HCT116 (cell line): ENCODE results near the gene SRRD. TPM values are rescaled to one million over a fixed set of nuclear protein-coding genes. Genes with fewer than 3 reads are reported as not detected.

Experiments
- ATAC-seq: fragments of 200-7000 bp; cut with Tn5 transposase; 2 replicates; pipeline ENCODE4 v1.9.1; 2020; ENCODE audit warnings: mild to moderate bottlenecking, moderate library complexity
- BruUV-seq: library from RNA; stranded (reverse); fragments of 400-500 nt; replicated peaks from 2 replicates; lab custom pipeline; 2021; lab: Mats Ljungman, UMichigan
- CTCF ChIA-PET: fragments of 300-600 bp; sonication (Branson Sonifier 250); formaldehyde crosslinking; loops from one replicate; lab custom pipeline; 2021; ENCODE audit warnings: antibody characterized with exemption; lab: Charles Lee
- POLR2A ChIA-PET: fragments of 300-600, 350-600 bp; sonication (Branson Sonifier 250); formaldehyde crosslinking; loops from one replicate; lab custom pipeline; 2021; ENCODE audit warnings: antibody characterized with exemption; lab: Charles Lee
- RAD21 ChIA-PET, 2 experiments: fragments of 300-600 bp; sonication (Branson Sonifier 250); formaldehyde crosslinking; loops; one replicate each; lab custom pipeline; 2023; ENCODE audit warnings: low total read pairs in 2 of 2; ENCODE audit not compliant: uncharacterized antibody in 2 of 2, unreplicated experiment in 2 of 2, low non-redundant PET in 1 of 2; lab: Charles Lee
- DNase-seq: peaks from one replicate; pipeline ENCODE4 v3.0.0-alpha.2; 2010; ENCODE audit warnings: low read depth, low spot score
- H2AFZ ChIP-seq: fragments of 200-600 bp; shearing (Covaris generic), sonication (generic); 2 replicates; pipeline ENCODE4 v1.6.1; 2017; ENCODE audit warnings: low read depth, mixed run types, mixed read lengths, antibody characterized with exemption, low read length; ENCODE audit not compliant: poor library complexity, severe bottlenecking
- H3K27ac ChIP-seq: 2 replicates; pipeline ENCODE4 v1.5.1; 2012; ENCODE audit warnings: low read depth, low read length
- H3K27me3 ChIP-seq: fragments of 200-600 bp; sonication (generic); 2 replicates; pipeline ENCODE4 v1.6.1; 2016; ENCODE audit warnings: mixed run types, low read length, mixed read lengths; ENCODE audit not compliant: insufficient read depth
- H3K36me3 ChIP-seq, 2 experiments: fragments of 200-500 bp in 1 of 2; fragments of 200-600 bp in 1 of 2; sonication (Bioruptor generic) in 1 of 2; sonication (generic) in 1 of 2; 2 replicates each; pipeline versions ENCODE4 v1.5.1 to v1.6.1; 2014 to 2016; ENCODE audit warnings: low read length in 2 of 2, inconsistent platforms in 1 of 2, mixed read lengths in 1 of 2, mixed run types in 1 of 2; ENCODE audit not compliant: insufficient read depth in 2 of 2, control insufficient read depth in 1 of 2
- H3K4me1 ChIP-seq, 2 experiments: fragments of 200-600 bp in 1 of 2; sonication (generic) in 1 of 2; 2 replicates each; pipeline versions ENCODE4 v1.5.1 to v1.6.1; 2012 to 2017; ENCODE audit warnings: low read length in 2 of 2, inconsistent platforms in 1 of 2, mild to moderate bottlenecking in 1 of 2, mixed read lengths in 1 of 2, mixed run types in 1 of 2, moderate library complexity in 1 of 2; ENCODE audit not compliant: insufficient read depth in 2 of 2, control insufficient read depth in 1 of 2
- H3K4me2 ChIP-seq: fragments of 200-600 bp; sonication (generic); 2 replicates; pipeline ENCODE4 v1.6.1; 2017; ENCODE audit warnings: mixed run types, low read length, mixed read lengths
- H3K4me3 ChIP-seq, 2 experiments: fragments of 200-600 bp in 1 of 2; sonication (generic) in 1 of 2; replicated peaks in 1 of 2; 2 replicates each; pipeline ENCODE4 v1.5.1; 2011 to 2016; ENCODE audit warnings: low read length in 2 of 2, control low read depth in 1 of 2, low read depth in 1 of 2, mild to moderate bottlenecking in 1 of 2, mixed read lengths in 1 of 2, mixed run types in 1 of 2
- H3K79me2 ChIP-seq: fragments of 200-600 bp; sonication (generic); 2 replicates; pipeline ENCODE4 v1.6.1; 2017; ENCODE audit warnings: mild to moderate bottlenecking, mixed run types, low read length, moderate library complexity, mixed read lengths; ENCODE audit not compliant: insufficient read depth
- H3K9ac ChIP-seq: fragments of 200-600 bp; sonication (generic); 2 replicates; pipeline ENCODE4 v1.6.1; 2016; ENCODE audit warnings: low read length, mixed read lengths
- H3K9me2 ChIP-seq: fragments of 200-600 bp; sonication (generic), shearing (Covaris generic); 2 replicates; pipeline ENCODE4 v1.6.1; 2017; ENCODE audit warnings: mixed run types, mild to moderate bottlenecking, moderate library complexity; ENCODE audit not compliant: insufficient read depth
- H3K9me3 ChIP-seq, 2 experiments: fragments of 200-500 bp in 1 of 2; fragments of 200-600 bp in 1 of 2; sonication (Bioruptor generic) in 1 of 2; sonication (generic) in 1 of 2; 2 replicates each; pipeline ENCODE4 v1.6.1; 2014 to 2017; ENCODE audit warnings: low read length in 2 of 2, mixed read lengths in 2 of 2, inconsistent platforms in 1 of 2, low read depth in 1 of 2, mild to moderate bottlenecking in 1 of 2, mixed run types in 1 of 2, moderate library complexity in 1 of 2; ENCODE audit not compliant: control insufficient read depth in 1 of 2, insufficient read depth in 1 of 2
- H4K20me1 ChIP-seq: fragments of 200-600 bp; sonication (generic), shearing (Covaris generic); 2 replicates; pipeline ENCODE4 v1.6.1; 2017; ENCODE audit warnings: mixed run types, mild to moderate bottlenecking, moderate library complexity; ENCODE audit not compliant: insufficient read depth
- CEBPB ChIP-seq: IDR thresholded peaks from 2 replicates; pipeline ENCODE4 v1.6.1; 2012; ENCODE audit warnings: low read depth
- EGR1 ChIP-seq: IDR thresholded peaks from 2 replicates; pipeline ENCODE4 v1.6.1; 2012; ENCODE audit warnings: low read depth
- MAX ChIP-seq: IDR thresholded peaks from 2 replicates; pipeline ENCODE4 v1.6.1; 2012
- REST ChIP-seq: IDR thresholded peaks from 2 replicates; pipeline ENCODE4 v1.6.1; 2012; ENCODE audit warnings: low read depth
- SRF ChIP-seq: IDR thresholded peaks from 2 replicates; pipeline ENCODE4 v1.6.1; 2012; ENCODE audit warnings: low read depth
- YY1 ChIP-seq: IDR thresholded peaks from 2 replicates; pipeline ENCODE4 v1.6.1; 2011; ENCODE audit warnings: low read length, low read depth, moderate library complexity, mild to moderate bottlenecking; ENCODE audit not compliant: insufficient replicate concordance; ENCODE audit errors: extremely low read depth
- ZFX ChIP-seq: fragments of 450-650 bp; IDR thresholded peaks from 2 replicates; pipeline ENCODE4 v1.6.1; 2017
- ZNF274 ChIP-seq: fragments of 200-500 bp; sonication (Bioruptor generic); IDR thresholded peaks from 2 replicates; pipeline ENCODE4 v1.6.1; 2014; ENCODE audit warnings: mild to moderate bottlenecking, low read depth, low read length, inconsistent platforms
- intact Hi-C: fragments of 100-400 bp; cut with micrococcal nuclease; formaldehyde crosslinking; loops from 2 replicates; pipeline ENCODE4 v1.10.0; 2022
- total RNA-seq: library from RNA; stranded (reverse); gene quantifications from one replicate; pipeline ENCODE4 v1.2.1, GENCODE V29; 2021; ENCODE audit not compliant: unreplicated experiment
- TF ChIP-seq, protein P1 (sequence below): IDR thresholded peaks from 2 replicates; pipeline ENCODE4 v1.6.1; 2011; ENCODE audit warnings: mild to moderate bottlenecking, low read length, moderate library complexity; ENCODE audit not compliant: insufficient replicate concordance; ENCODE audit errors: extremely low read depth
- TF ChIP-seq, protein P2 (sequence below), 3 experiments: fragments of 200-600 bp in 1 of 3; sonication (generic) in 1 of 3; IDR thresholded peaks in 2 of 3; conservative IDR thresholded peaks in 1 of 3; 2 replicates each; pipeline ENCODE4 v1.5.1; 2012 to 2017; ENCODE audit warnings: low read depth in 2 of 3, low read length in 2 of 3, antibody characterized with exemption in 1 of 3, borderline replicate concordance in 1 of 3, control low read depth in 1 of 3, mild to moderate bottlenecking in 1 of 3, mixed read lengths in 1 of 3, mixed run types in 1 of 3, moderate library complexity in 1 of 3; ENCODE audit not compliant: insufficient read depth in 1 of 3

Gene SRRD
- total RNA-seq, 1 experiment from 2014 or later = 30.4 TPM

DNA sequence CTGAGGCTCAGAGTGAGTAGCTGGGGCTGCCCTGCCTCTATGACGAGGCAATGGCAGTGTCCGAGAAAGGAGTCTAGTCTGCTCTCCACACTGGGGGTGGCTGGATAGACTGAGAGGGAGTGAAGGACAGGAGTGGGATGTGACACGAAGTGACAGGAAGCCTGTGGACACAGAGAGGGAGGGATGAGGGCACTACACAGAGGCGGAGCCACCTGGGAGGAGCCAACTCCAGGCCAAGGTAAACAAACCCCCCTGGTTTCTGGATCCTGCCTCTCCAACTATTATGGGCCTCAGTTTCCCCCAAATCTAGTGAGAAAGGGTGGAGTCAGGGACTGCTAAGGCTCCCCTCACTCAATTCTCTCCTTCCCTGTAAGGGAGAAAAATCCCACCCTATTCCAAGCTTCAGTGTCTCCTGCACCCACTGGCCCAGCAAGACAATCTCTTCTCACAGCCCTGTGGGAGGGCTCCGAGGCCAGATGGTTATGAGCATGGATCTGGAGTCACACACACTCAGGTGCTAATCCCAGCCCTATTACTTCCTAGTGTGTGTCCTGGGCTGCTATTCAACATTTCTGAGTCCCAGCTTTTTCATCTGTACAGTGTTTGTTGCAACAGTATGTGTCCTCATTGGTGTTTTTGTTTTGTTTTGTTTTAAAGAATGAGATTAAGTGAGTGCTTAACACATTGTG, 29.7 kb upstream of the SRRD start (continued):
- TF ChIP-seq REST = no peak
- TF ChIP-seq, protein P1, sequence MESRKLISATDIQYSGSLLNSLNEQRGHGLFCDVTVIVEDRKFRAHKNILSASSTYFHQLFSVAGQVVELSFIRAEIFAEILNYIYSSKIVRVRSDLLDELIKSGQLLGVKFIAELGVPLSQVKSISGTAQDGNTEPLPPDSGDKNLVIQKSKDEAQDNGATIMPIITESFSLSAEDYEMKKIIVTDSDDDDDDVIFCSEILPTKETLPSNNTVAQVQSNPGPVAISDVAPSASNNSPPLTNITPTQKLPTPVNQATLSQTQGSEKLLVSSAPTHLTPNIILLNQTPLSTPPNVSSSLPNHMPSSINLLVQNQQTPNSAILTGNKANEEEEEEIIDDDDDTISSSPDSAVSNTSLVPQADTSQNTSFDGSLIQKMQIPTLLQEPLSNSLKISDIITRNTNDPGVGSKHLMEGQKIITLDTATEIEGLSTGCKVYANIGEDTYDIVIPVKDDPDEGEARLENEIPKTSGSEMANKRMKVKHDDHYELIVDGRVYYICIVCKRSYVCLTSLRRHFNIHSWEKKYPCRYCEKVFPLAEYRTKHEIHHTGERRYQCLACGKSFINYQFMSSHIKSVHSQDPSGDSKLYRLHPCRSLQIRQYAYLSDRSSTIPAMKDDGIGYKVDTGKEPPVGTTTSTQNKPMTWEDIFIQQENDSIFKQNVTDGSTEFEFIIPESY = no peak

DNA sequence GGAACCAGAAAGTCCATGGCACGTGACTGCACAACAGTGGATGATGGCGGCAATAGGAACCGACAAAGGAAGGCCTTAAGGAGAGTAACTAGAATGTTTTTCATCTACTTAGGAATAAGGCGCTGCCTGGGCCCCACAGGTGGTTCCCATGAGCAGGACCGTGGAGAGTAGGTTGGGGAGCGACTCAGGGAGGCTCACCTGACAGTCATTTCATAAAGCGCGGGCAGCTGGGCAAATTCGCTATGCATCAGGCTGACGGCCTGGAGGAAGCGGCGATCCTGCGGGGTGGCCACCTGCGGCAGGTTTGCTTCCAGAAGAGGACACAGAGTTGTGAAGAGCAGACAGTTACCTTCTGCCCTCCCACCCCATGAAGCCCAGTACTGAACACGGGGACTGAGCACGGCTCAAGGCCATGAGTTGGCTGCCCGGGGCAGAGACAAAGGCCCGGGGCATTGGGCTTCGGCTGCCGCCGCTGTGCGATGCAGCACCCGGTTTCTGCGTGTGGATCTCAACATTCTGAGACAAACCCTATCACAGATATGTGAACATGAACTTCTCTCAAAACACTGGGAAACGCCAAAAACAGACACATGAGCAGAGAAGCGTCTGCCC, 25.9 kb upstream of the SRRD start:
- H4K20me1 ChIP-seq = peaks cover 4% of the 10 kb centered on the region; the same call in 1 of the 2 replicates
- ATAC-seq = no peak
- CTCF ChIA-PET = no interaction called here
- no peaks in the 10 kb centered on the region for H3K9me2 ChIP-seq
- H3K9ac ChIP-seq = no peak overlapping the region
- intact Hi-C loops = no loop called here
- peaks cover 14% of the 10 kb centered on the region for H3K79me2 ChIP-seq
- POLR2A ChIA-PET = no interaction called here
- no peak overlapping the region for H3K27ac ChIP-seq
- H3K4me3 ChIP-seq = no peak overlapping the region
- H3K4me1 ChIP-seq = peaks cover 0 to 7% of the 10 kb centered on the region in 2 experiments; a peak in 3 of 4 replicates
- H3K4me2 ChIP-seq = no peak overlapping the region
- no peaks in the 10 kb centered on the region for H3K27me3 ChIP-seq
- H3K36me3 ChIP-seq = peaks cover 10% of the 10 kb centered on the region in 2 experiments; a peak in 3 of 4 replicates
- BruUV-seq = no TSS peak
- RAD21 ChIA-PET = no interaction called here
- no peaks in the 10 kb centered on the region for H3K9me3 ChIP-seq
- no peak for DNase-seq
- no peak overlapping the region for H2AFZ ChIP-seq
- TF ChIP-seq YY1 (no peak), MAX (no peak), ZFX (no peak), CEBPB (no peak), ZNF274 (no peak), REST (no peak), SRF (no peak), EGR1 (no peak)
- TF ChIP-seq, protein P2, sequence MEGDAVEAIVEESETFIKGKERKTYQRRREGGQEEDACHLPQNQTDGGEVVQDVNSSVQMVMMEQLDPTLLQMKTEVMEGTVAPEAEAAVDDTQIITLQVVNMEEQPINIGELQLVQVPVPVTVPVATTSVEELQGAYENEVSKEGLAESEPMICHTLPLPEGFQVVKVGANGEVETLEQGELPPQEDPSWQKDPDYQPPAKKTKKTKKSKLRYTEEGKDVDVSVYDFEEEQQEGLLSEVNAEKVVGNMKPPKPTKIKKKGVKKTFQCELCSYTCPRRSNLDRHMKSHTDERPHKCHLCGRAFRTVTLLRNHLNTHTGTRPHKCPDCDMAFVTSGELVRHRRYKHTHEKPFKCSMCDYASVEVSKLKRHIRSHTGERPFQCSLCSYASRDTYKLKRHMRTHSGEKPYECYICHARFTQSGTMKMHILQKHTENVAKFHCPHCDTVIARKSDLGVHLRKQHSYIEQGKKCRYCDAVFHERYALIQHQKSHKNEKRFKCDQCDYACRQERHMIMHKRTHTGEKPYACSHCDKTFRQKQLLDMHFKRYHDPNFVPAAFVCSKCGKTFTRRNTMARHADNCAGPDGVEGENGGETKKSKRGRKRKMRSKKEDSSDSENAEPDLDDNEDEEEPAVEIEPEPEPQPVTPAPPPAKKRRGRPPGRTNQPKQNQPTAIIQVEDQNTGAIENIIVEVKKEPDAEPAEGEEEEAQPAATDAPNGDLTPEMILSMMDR (IDR thresholded peaks at IDR 0.05 in 2 of 3, conservative IDR thresholded peaks at IDR 0.05 in 1 of 3; ENCODE audit: borderline replicate concordance in 1 of 3, insufficient read depth in 1 of 3, low read depth in 2 of 3, low read length in 2 of 3) = no peak
